Measurements from ENCODE around the gene SEMG1. TPM values are rescaled to one million over a fixed set of nuclear protein-coding genes. Genes with fewer than 3 reads are reported as not detected.

SEMG1 gene
- total RNA-seq, 1 donor from 2014 or later: not detected

DNA sequence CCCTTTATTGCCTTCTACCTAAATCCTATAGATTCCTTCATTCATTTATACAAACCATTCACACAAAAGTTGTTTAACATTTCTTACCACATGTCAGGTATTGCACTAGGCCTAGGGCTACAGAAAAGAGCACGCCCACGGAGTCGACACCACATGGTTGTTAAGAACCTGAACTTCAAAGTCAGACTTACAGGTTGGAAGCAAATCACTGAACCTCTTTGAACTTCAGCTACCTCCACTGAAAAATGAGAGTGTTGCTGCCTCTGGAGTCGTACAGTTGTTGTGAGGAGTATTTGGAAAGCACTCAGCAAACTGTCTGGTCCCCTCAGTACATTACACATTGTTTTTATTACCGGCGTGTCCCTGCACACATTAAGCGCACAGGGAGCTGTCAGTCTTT, 50.9 kb downstream of the SEMG1 start:
- Mint-ChIP-seq H3K27me3 (ENCODE audit: unreplicated experiment) (peaks cover 2% of the 10 kb centered on the region), H3K27ac (ENCODE audit: unreplicated experiment) (no peak overlapping the region), H3K4me3 (ENCODE audit: unreplicated experiment) (no peak overlapping the region), H3K36me3 (ENCODE audit: low read depth, unreplicated experiment) (no peaks in the 10 kb centered on the region), H3K4me1 (ENCODE audit: unreplicated experiment) (peaks cover 29% of the 10 kb centered on the region), H3K9me3 (ENCODE audit: unreplicated experiment) (no peaks in the 10 kb centered on the region)
- TF ChIP-seq, protein P1, sequence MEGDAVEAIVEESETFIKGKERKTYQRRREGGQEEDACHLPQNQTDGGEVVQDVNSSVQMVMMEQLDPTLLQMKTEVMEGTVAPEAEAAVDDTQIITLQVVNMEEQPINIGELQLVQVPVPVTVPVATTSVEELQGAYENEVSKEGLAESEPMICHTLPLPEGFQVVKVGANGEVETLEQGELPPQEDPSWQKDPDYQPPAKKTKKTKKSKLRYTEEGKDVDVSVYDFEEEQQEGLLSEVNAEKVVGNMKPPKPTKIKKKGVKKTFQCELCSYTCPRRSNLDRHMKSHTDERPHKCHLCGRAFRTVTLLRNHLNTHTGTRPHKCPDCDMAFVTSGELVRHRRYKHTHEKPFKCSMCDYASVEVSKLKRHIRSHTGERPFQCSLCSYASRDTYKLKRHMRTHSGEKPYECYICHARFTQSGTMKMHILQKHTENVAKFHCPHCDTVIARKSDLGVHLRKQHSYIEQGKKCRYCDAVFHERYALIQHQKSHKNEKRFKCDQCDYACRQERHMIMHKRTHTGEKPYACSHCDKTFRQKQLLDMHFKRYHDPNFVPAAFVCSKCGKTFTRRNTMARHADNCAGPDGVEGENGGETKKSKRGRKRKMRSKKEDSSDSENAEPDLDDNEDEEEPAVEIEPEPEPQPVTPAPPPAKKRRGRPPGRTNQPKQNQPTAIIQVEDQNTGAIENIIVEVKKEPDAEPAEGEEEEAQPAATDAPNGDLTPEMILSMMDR (IDR thresholded peaks at IDR 0.05; ENCODE audit: unreplicated experiment): no peak
- no peak for DNase-seq (ENCODE audit: low spot score)

DNA sequence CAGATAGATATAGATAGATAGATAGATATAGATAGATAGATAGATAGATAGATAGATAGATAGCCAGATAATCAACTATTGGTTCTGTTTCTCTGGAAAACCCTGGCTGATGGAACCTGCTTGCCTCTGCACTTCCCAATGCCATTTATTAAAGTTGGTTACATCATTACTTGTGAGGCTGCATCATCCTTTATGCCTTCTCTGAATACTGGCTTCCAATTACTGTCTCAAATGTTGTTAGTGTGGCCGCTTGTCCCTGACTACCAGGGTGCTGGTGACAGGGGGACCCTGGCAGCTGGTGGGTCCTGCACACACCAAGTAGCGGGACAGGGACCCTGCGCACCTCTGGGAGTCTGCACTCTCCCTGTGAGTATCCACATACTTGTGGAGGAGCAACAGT, 51.4 kb downstream of the SEMG1 start:
- Mint-ChIP-seq H3K9me3 (ENCODE audit: unreplicated experiment) (no peaks in the 10 kb centered on the region), H3K27me3 (ENCODE audit: unreplicated experiment) (peaks cover 2% of the 10 kb centered on the region), H3K4me3 (ENCODE audit: unreplicated experiment) (no peak overlapping the region), H3K27ac (ENCODE audit: unreplicated experiment) (no peak overlapping the region), H3K4me1 (ENCODE audit: unreplicated experiment) (peaks cover 29% of the 10 kb centered on the region), H3K36me3 (ENCODE audit: low read depth, unreplicated experiment) (no peaks in the 10 kb centered on the region)
- DNase-seq (ENCODE audit: low spot score): no peak
- TF ChIP-seq, protein P1 (IDR thresholded peaks at IDR 0.05; ENCODE audit: unreplicated experiment): no peak

DNA sequence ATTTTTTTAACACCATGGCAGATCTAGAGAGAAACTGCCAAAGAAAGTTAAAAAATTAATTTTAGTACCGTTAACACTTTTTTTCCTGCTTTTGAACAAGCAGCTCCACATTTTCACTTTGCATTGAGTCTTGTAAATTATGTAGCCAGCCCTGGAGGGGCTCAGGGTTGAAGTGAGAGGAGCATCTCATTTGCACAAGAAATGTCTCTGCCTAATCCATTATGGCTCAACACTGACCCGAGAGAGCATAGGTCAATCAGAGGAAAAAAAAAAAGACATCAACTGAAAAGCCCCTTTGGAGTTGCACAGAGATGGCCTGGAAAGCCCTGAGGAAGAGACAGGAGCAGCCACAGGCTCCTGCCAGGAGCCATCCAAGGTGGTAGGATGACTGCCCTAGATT, 51.8 kb downstream of the SEMG1 start:
- Mint-ChIP-seq H3K4me1 (ENCODE audit: unreplicated experiment) (peaks cover 29% of the 10 kb centered on the region), H3K27me3 (ENCODE audit: unreplicated experiment) (peaks cover 2% of the 10 kb centered on the region), H3K27ac (ENCODE audit: unreplicated experiment) (no peak overlapping the region), H3K36me3 (ENCODE audit: low read depth, unreplicated experiment) (no peaks in the 10 kb centered on the region), H3K9me3 (ENCODE audit: unreplicated experiment) (no peaks in the 10 kb centered on the region), H3K4me3 (ENCODE audit: unreplicated experiment) (no peak overlapping the region)
- DNase-seq (ENCODE audit: low spot score): no peak
- TF ChIP-seq, protein P1 (IDR thresholded peaks at IDR 0.05; ENCODE audit: unreplicated experiment): no peak

Other genes with a start within 250 kb of the SEMG1 start
- gene TOMM34, start 246.6 kb upstream of the SEMG1 start, total RNA-seq (ENCODE audit: unreplicated experiment): 46.2 TPM
- gene STK4, start 240.5 kb upstream of the SEMG1 start, total RNA-seq (ENCODE audit: unreplicated experiment): 34.1 TPM
- 0.10 TPM for gene KCNS1, start 105.9 kb upstream of the SEMG1 start, total RNA-seq (ENCODE audit: unreplicated experiment)
- not detected for gene WFDC5, start 91.9 kb upstream of the SEMG1 start, total RNA-seq (ENCODE audit: unreplicated experiment)
- gene WFDC12, start 82.6 kb upstream of the SEMG1 start, total RNA-seq (ENCODE audit: unreplicated experiment): not detected
- not detected for gene PI3, start 32.1 kb upstream of the SEMG1 start, total RNA-seq (ENCODE audit: unreplicated experiment)
- gene SEMG2, start 14.3 kb downstream of the SEMG1 start, total RNA-seq (ENCODE audit: unreplicated experiment): not detected
- 0.82 TPM for gene SLPI, start 47.5 kb downstream of the SEMG1 start, total RNA-seq (ENCODE audit: unreplicated experiment)
- gene RBPJL, start 99.8 kb downstream of the SEMG1 start, total RNA-seq (ENCODE audit: unreplicated experiment): not detected
- not detected for gene MATN4, start 101.3 kb downstream of the SEMG1 start, total RNA-seq (ENCODE audit: unreplicated experiment)
- 7.4 TPM for gene SDC4, start 141.4 kb downstream of the SEMG1 start, total RNA-seq (ENCODE audit: unreplicated experiment)
- gene SYS1, start 156.1 kb downstream of the SEMG1 start, total RNA-seq (ENCODE audit: unreplicated experiment): 20.0 TPM
- gene TP53TG5, start 171.3 kb downstream of the SEMG1 start, total RNA-seq (ENCODE audit: unreplicated experiment): not detected
- gene DBNDD2, start 201.3 kb downstream of the SEMG1 start, total RNA-seq (ENCODE audit: unreplicated experiment): 2.0 TPM
- 68.6 TPM for gene PIGT, start 209.1 kb downstream of the SEMG1 start, total RNA-seq (ENCODE audit: unreplicated experiment)

Data from endothelial cell (in vitro differentiated cells).